Thyroid gland (tissue), 4 donors: ENCODE measurements around the gene INVS. TPM values are rescaled to one million over a fixed set of nuclear protein-coding genes. Genes with fewer than 3 reads are reported as not detected.

Experiments used
- DNase-seq, 2 donors: peaks; one replicate each; pipeline ENCODE4 v3.0.0-alpha.2; 2019
- H3K27ac ChIP-seq, 3 donors: fragments of 200-600 bp; sonication (generic); 1 replicate in 2 of 3; 2 replicates in 1 of 3; pipeline ENCODE4 v1.5.1; 2016 to 2019; ENCODE audit warnings: mild to moderate bottlenecking in 1 of 3, moderate library complexity in 1 of 3
- H3K27me3 ChIP-seq: fragments of 200-600 bp; sonication (generic); one replicate; pipeline ENCODE4 v1.5.1; 2019
- H3K36me3 ChIP-seq, 2 donors: fragments of 200-600 bp; sonication (generic); one replicate each; pipeline ENCODE4 v1.5.1; 2016 to 2019
- H3K4me1 ChIP-seq, 2 donors: fragments of 200-600 bp; sonication (generic); one replicate each; pipeline ENCODE4 v1.5.1; 2017 to 2019
- H3K4me3 ChIP-seq, 3 donors: fragments of 200-600 bp; sonication (generic); replicated peaks in 1 of 3; 1 replicate in 2 of 3; 2 replicates in 1 of 3; pipeline ENCODE4 v1.5.1; 2016; ENCODE audit warnings: mild to moderate bottlenecking in 1 of 3
- H3K9me3 ChIP-seq: fragments of 200-600 bp; sonication (generic); one replicate; pipeline ENCODE4 v1.5.1; 2017
- POLR2A ChIP-seq, 2 donors: fragments of 450-650 bp; IDR thresholded peaks; one replicate each; pipeline ENCODE4 v1.6.1; 2017; ENCODE audit warnings: antibody characterized with exemption in 2 of 2, mild to moderate bottlenecking in 2 of 2, moderate library complexity in 1 of 2
- WGBS, 2 donors: methylation state at CpG; one replicate each; pipeline ENCODE4 v1.1.5; 2017; 5-methylcytosine and 5-hydroxymethylcytosine counted together
- intact Hi-C: fragments of 100-400 bp; cut with DNase I; formaldehyde crosslinking; loops from one replicate; pipeline ENCODE4 v1.15.1; 2023
- total RNA-seq, 4 donors: library from RNA; depleted of rRNA; stranded (reverse); fragments of >200 nt; gene quantifications; one replicate each; pipeline ENCODE4 v1.2.3, GENCODE V29; 2016
- TF ChIP-seq, protein P1 (sequence below), 6 experiments: fragments of 200-600 bp in 3 of 6; fragments of 450-650 bp in 3 of 6; sonication (generic) in 3 of 6; IDR thresholded peaks; one replicate each; pipeline ENCODE4 v1.5.1; 2016 to 2019; ENCODE audit warnings: antibody characterized with exemption in 6 of 6, mild to moderate bottlenecking in 2 of 6, inconsistent platforms in 1 of 6, moderate library complexity in 1 of 6

INVS gene, protein sequence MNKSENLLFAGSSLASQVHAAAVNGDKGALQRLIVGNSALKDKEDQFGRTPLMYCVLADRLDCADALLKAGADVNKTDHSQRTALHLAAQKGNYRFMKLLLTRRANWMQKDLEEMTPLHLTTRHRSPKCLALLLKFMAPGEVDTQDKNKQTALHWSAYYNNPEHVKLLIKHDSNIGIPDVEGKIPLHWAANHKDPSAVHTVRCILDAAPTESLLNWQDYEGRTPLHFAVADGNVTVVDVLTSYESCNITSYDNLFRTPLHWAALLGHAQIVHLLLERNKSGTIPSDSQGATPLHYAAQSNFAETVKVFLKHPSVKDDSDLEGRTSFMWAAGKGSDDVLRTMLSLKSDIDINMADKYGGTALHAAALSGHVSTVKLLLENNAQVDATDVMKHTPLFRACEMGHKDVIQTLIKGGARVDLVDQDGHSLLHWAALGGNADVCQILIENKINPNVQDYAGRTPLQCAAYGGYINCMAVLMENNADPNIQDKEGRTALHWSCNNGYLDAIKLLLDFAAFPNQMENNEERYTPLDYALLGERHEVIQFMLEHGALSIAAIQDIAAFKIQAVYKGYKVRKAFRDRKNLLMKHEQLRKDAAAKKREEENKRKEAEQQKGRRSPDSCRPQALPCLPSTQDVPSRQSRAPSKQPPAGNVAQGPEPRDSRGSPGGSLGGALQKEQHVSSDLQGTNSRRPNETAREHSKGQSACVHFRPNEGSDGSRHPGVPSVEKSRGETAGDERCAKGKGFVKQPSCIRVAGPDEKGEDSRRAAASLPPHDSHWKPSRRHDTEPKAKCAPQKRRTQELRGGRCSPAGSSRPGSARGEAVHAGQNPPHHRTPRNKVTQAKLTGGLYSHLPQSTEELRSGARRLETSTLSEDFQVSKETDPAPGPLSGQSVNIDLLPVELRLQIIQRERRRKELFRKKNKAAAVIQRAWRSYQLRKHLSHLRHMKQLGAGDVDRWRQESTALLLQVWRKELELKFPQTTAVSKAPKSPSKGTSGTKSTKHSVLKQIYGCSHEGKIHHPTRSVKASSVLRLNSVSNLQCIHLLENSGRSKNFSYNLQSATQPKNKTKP
- 10 to 100 TPM; 37.0 to 56.6 (median 45.6) TPM for total RNA-seq

DNA sequence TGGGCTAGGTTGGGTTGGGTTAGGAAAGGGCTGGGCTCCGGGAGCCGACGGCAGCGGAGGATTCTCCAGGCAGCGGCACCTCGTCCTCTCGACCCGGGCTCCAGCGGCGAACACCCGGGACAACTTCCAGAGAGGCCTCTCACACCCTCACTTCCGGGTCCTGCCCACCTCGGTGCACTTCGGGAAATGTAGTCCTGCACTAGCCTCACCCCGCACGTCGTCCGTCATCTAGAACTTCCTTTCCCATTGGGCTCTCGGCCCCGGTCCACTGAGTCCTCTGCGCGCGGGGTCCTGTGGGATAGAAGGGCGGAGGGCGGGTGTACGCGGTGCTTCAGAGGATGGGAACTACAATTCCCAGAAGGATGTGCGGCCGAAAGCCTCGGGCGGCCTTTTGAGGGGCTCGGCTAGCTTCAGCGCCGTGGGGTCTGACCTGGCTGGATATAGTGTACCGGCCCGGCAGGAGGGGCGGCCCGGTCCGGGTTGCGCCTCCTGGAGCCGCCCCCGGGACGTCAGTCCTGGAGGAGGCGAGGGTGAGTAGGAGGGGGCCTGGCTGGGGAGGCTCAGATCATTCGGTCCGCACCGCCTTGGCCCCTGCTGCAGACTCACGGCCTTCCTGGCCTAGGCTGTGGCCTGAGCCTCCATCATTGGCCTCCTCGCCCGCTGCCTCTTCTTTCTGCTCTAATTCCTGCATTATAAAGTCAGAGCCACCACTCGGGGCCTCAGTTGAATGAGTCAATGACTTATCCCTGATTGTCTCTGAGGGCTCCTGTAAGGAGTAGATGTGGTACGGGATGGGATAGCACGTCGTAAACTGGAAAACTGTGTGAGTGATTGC lies at the start of gene INVS, which contains the start of gene ERP44:
TSS of gene INVS (plus strand) at position 357 of the 835 bp plus-strand sequence. CDS start 5,279 bp downstream, outside the sequence.
TSS of gene ERP44 (minus strand) at position 114 of the 835 bp plus-strand sequence. CDS start 160 bp downstream, outside the sequence.
- no peaks in the 10 kb centered on the region for H3K27me3 ChIP-seq
- TF ChIP-seq POLR2A (IDR thresholded peaks at IDR 0.05): peak in 1 of 2 donors; percentile 87
- TF ChIP-seq, protein P1, sequence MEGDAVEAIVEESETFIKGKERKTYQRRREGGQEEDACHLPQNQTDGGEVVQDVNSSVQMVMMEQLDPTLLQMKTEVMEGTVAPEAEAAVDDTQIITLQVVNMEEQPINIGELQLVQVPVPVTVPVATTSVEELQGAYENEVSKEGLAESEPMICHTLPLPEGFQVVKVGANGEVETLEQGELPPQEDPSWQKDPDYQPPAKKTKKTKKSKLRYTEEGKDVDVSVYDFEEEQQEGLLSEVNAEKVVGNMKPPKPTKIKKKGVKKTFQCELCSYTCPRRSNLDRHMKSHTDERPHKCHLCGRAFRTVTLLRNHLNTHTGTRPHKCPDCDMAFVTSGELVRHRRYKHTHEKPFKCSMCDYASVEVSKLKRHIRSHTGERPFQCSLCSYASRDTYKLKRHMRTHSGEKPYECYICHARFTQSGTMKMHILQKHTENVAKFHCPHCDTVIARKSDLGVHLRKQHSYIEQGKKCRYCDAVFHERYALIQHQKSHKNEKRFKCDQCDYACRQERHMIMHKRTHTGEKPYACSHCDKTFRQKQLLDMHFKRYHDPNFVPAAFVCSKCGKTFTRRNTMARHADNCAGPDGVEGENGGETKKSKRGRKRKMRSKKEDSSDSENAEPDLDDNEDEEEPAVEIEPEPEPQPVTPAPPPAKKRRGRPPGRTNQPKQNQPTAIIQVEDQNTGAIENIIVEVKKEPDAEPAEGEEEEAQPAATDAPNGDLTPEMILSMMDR (IDR thresholded peaks at IDR 0.05): no peak
- H3K4me1 ChIP-seq: peaks cover 8 to 15% of the 10 kb centered on the region in 2 donors
- peaks cover 0 to 2% of the 10 kb centered on the region in 2 donors for H3K36me3 ChIP-seq
- 1 to 2% methylated on average over 23 to 42 of the region's 54 CpGs for WGBS, 2 donors
- intact Hi-C loops: loop anchor here (5.0 kb wide), 1 partner anchor 192 kb away; the partner anchor contains the start of gene STX17
- peak within 1 kb of the TSS; percentile 70 to 100 (median 82) for H3K4me3 ChIP-seq
- H3K27ac ChIP-seq: peak within 1 kb of the TSS; percentile 74 to 93 (median 88)
- peak; percentile 99 to 100 for DNase-seq
- H3K9me3 ChIP-seq: no peaks in the 10 kb centered on the region

DNA sequence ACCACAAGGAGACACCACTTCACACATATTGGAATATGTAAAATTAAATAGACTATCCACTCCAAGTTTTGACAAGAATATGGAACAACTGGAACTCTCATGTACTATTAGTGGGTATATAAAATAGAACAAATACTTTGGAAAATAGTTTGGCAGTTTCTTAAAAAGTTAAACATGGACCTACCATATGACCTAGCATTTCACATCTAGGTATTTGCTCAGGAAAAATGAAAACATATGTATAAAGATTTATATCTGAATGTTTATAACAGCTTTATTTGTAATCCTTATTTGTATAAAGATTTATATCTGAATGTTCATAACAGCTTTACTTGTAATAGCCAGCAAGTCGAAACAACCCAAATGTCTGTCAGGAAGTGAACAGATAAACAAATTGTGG lies 49.5 kb upstream of the INVS start:
- no peak overlapping the region for H3K27ac ChIP-seq
- no peaks in the 10 kb centered on the region for H3K4me1 ChIP-seq
- intact Hi-C loops: no loop called here
- peaks cover 0 to 9% of the 10 kb centered on the region in 2 donors for H3K36me3 ChIP-seq
- TF ChIP-seq, protein P1 (IDR thresholded peaks at IDR 0.05): no peak
- TF ChIP-seq POLR2A (IDR thresholded peaks at IDR 0.05): no peak
- DNase-seq: no peak
- 78 to 94% methylated on average over 1 of the region's 1 CpG for WGBS, 2 donors
- no peaks in the 10 kb centered on the region for H3K9me3 ChIP-seq
- H3K4me3 ChIP-seq: no peak overlapping the region
- H3K27me3 ChIP-seq: no peaks in the 10 kb centered on the region

DNA sequence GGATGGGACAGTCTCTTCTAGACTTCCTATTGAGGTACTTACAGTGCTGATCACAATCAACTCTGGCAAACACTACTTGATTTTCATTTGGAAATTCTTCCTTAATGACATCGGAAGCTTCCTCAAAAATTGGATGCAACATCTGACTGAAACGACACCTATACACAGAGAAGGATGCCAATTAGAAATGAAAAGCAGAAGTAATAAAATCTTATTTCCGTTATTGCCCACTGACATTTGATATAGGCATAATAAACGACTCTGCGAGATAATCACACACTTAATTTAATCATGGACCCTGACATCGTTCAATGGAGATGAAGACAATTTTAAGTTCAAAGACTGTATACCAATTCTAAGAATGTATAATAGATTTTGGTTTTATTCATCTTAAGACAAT lies 46.7 kb upstream of the INVS start:
- intact Hi-C loops: no loop called here
- H3K27me3 ChIP-seq: no peaks in the 10 kb centered on the region

DNA sequence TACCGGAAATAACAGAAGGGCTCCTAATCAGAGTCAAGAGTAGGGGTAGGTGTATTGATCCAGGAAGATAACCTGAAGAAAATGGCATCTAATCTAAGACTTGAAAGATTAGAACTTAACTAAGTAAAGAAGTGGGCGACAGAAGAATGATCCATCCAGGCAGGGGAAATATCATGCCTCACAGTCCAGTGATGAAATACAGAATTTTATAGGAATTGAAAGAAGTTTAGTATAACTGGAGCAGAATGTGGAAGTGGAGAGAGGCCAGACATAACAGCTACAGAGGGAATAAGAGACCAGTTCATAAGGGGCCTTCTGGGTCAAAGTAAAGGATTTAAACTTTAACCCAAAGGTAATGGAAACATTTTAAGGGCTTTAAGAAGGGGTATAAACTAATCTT lies 42.5 kb upstream of the INVS start:
- no peak overlapping the region for H3K27ac ChIP-seq
- peaks cover 0 to 3% of the 10 kb centered on the region in 2 donors for H3K36me3 ChIP-seq
- no peak for DNase-seq
- no peak for TF ChIP-seq POLR2A (IDR thresholded peaks at IDR 0.05)
- TF ChIP-seq, protein P1 (IDR thresholded peaks at IDR 0.05): no peak
- intact Hi-C loops: no loop called here
- H3K27me3 ChIP-seq: no peaks in the 10 kb centered on the region
- no peaks in the 10 kb centered on the region for H3K9me3 ChIP-seq
- H3K4me3 ChIP-seq: no peak overlapping the region
- H3K4me1 ChIP-seq: no peaks in the 10 kb centered on the region
- WGBS, 2 donors: 96% methylated on average over 2 of the region's 2 CpGs

More for the DNA sequence above, 46.7 kb upstream of the INVS start:
- H3K36me3 ChIP-seq: peaks cover 0 to 9% of the 10 kb centered on the region in 2 donors
- H3K4me3 ChIP-seq: no peak overlapping the region
- no peaks in the 10 kb centered on the region for H3K9me3 ChIP-seq
- 89 to 92% methylated on average over 6 of the region's 6 CpGs for WGBS, 2 donors
- no peak overlapping the region for H3K27ac ChIP-seq
- TF ChIP-seq, protein P1 (IDR thresholded peaks at IDR 0.05): no peak
- no peak for TF ChIP-seq POLR2A (IDR thresholded peaks at IDR 0.05)
- H3K4me1 ChIP-seq: no peaks in the 10 kb centered on the region
- no peak for DNase-seq
